Measurements from ENCODE around the gene BCL11B.

DNA sequence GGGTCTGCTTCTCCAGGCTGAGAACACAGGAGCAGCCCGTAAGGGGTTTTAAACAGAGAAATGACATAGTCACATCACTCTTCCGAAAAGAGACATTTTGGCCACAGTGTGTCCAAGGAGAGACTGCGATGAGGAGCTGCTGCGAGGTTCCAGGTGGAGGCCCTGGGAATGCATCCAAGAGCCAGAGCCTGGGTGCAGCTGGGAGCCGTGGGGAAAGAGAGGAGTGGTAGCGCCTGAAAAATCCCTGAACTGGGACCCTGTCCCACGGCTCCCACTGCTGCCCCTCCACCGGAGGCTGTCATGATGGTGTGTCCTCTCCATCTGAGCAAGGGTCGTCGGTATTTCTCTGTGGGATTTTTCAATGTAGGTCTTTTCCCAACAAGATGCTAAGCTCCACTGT is 146.9 kb downstream of the BCL11B start:
- no peak for TF ChIP-seq CTCF (conservative IDR thresholded peaks at IDR 0.05 in 1 of 2, IDR thresholded peaks at IDR 0.05 in 1 of 2; ENCODE audit: low read depth in 1 of 2, low read length in 2 of 2)
- no peak for TF ChIP-seq EZH2 (IDR thresholded peaks at IDR 0.05; ENCODE audit: low read length, missing control alignments)
